OCI-LY3 (cell line): ENCODE measurements around the gene LIN28A.

Source experiments
- H2AFZ ChIP-seq: fragments of 200-600, 300-600 bp; shearing (Covaris generic); 2 replicates; pipeline ENCODE4 v1.6.0; 2014; ENCODE audit warnings: antibody characterized with exemption, low read depth, low read length
- H3K27ac ChIP-seq: fragments of 200-600, 300-600 bp; sonication (generic); 2 replicates; pipeline ENCODE4 v1.5.1; 2014; ENCODE audit warnings: mild to moderate bottlenecking, low read length, moderate library complexity, mixed read lengths
- H3K27me3 ChIP-seq: fragments of 200-600, 300-600 bp; sonication (generic); 2 replicates; pipeline ENCODE4 v1.6.1; 2014; ENCODE audit warnings: low read depth, low read length, mixed read lengths
- H3K36me3 ChIP-seq: fragments of 200-600, 300-600 bp; sonication (generic); replicated peaks from 2 replicates; pipeline ENCODE3; 2014; ENCODE audit warnings: low read depth, low read length, mixed read lengths
- H3K4me1 ChIP-seq: fragments of 300-600, 200-600 bp; sonication (generic); 2 replicates; pipeline ENCODE4 v1.6.1; 2014; ENCODE audit warnings: low read length, mixed read lengths
- H3K4me2 ChIP-seq: fragments of 200-600, 300-600 bp; sonication (generic); 2 replicates; pipeline ENCODE4 v1.6.1; 2014; ENCODE audit warnings: low read length, mixed read lengths
- H3K4me3 ChIP-seq: fragments of 300-600, 200-600 bp; sonication (generic); 2 replicates; pipeline ENCODE4 v1.5.1; 2014; ENCODE audit warnings: antibody characterized with exemption, mild to moderate bottlenecking, low read length, moderate library complexity
- H3K79me2 ChIP-seq: fragments of 300-600, 200-600 bp; shearing (Covaris generic); 2 replicates; pipeline ENCODE4 v1.6.1; 2014; ENCODE audit warnings: mild to moderate bottlenecking, low read length, mixed read lengths
- H3K9ac ChIP-seq: fragments of 300-600, 200-600 bp; shearing (Covaris generic); 2 replicates; pipeline ENCODE4 v1.6.0; 2014; ENCODE audit warnings: mild to moderate bottlenecking, low read length, moderate library complexity
- H3K9me3 ChIP-seq: fragments of 200-600, 300-600 bp; shearing (Covaris generic); 2 replicates; pipeline ENCODE4 v1.6.1; 2014; ENCODE audit warnings: low read length, mixed read lengths; ENCODE audit not compliant: insufficient read depth
- H4K20me1 ChIP-seq: fragments of 200-600, 300-600 bp; sonication (generic); 2 replicates; pipeline ENCODE4 v1.6.1; 2016; ENCODE audit warnings: low read length, mixed read lengths; ENCODE audit not compliant: insufficient read depth
- EZH2phosphoT487 ChIP-seq: fragments of 200-600 bp; shearing (Covaris generic); IDR thresholded peaks from 2 replicates; pipeline ENCODE4 v1.6.1; 2018; ENCODE audit warnings: antibody characterized with exemption, mixed run types, low read depth
- TF ChIP-seq, protein P1 (sequence below): fragments of 200-600, 300-600 bp; sonication (generic); IDR thresholded peaks from 2 replicates; pipeline ENCODE4 v1.5.1; 2014; ENCODE audit warnings: antibody characterized with exemption, low read length, low read depth

Gene LIN28A, protein sequence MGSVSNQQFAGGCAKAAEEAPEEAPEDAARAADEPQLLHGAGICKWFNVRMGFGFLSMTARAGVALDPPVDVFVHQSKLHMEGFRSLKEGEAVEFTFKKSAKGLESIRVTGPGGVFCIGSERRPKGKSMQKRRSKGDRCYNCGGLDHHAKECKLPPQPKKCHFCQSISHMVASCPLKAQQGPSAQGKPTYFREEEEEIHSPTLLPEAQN

DNA sequence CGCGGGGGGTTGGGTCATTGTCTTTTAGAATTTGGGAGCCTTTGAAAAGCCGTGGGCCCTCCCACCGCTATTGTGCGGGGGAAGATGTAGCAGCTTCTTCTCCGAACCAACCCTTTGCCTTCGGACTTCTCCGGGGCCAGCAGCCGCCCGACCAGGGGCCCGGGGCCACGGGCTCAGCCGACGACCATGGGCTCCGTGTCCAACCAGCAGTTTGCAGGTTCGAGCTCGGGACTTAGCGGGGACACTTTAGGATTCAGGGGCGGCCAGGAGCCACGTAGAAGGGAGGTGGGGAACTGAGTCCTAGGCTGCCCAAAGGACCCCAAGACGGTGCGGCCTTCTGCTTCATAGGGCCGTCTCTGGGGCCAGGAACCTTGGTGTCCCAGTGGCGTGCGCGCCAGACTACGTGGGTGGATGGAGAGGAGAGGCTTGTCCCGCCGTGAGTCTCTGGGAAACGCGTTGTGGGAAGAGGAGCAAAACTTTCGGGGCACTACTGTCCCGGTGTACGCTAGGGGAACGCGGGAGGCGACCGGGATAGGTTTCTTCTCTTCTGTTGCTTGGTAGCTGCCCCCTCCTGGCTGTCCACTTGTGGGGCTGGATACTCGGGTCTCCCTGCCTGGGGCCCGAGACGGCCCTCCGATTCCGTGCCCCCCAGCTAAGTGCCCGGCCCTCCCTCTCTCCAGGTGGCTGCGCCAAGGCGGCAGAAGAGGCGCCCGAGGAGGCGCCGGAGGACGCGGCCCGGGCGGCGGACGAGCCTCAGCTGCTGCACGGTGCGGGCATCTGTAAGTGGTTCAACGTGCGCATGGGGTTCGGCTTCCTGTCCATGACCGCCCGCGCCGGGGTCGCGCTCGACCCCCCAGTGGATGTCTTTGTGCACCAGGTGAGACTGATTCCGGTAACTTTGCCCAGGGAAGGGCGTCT lies at the start of gene LIN28A:
TSS of gene LIN28A (plus strand) at position 112 of the 918 bp plus-strand sequence. CDS start at position 187, 75 bp downstream.
- Histone ChIP-seq H3K4me2 (no peak within 1 kb of the TSS), H2AFZ (no peak within 1 kb of the TSS), H3K4me1 (no peaks in the 10 kb centered on the region), H3K9me3 (no peaks in the 10 kb centered on the region), H3K36me3 (no peaks in the 10 kb centered on the region), H3K79me2 (no peaks in the 10 kb centered on the region), H3K27me3 (peaks cover 11% of the 10 kb centered on the region; the same call in 1 of the 2 replicates), H3K27ac (no peak within 1 kb of the TSS), H3K9ac (no peak within 1 kb of the TSS), H3K4me3 (no peak within 1 kb of the TSS), H4K20me1 (no peaks in the 10 kb centered on the region)
- no peak for TF ChIP-seq EZH2phosphoT487
- TF ChIP-seq, protein P1, sequence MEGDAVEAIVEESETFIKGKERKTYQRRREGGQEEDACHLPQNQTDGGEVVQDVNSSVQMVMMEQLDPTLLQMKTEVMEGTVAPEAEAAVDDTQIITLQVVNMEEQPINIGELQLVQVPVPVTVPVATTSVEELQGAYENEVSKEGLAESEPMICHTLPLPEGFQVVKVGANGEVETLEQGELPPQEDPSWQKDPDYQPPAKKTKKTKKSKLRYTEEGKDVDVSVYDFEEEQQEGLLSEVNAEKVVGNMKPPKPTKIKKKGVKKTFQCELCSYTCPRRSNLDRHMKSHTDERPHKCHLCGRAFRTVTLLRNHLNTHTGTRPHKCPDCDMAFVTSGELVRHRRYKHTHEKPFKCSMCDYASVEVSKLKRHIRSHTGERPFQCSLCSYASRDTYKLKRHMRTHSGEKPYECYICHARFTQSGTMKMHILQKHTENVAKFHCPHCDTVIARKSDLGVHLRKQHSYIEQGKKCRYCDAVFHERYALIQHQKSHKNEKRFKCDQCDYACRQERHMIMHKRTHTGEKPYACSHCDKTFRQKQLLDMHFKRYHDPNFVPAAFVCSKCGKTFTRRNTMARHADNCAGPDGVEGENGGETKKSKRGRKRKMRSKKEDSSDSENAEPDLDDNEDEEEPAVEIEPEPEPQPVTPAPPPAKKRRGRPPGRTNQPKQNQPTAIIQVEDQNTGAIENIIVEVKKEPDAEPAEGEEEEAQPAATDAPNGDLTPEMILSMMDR = no peak

DNA sequence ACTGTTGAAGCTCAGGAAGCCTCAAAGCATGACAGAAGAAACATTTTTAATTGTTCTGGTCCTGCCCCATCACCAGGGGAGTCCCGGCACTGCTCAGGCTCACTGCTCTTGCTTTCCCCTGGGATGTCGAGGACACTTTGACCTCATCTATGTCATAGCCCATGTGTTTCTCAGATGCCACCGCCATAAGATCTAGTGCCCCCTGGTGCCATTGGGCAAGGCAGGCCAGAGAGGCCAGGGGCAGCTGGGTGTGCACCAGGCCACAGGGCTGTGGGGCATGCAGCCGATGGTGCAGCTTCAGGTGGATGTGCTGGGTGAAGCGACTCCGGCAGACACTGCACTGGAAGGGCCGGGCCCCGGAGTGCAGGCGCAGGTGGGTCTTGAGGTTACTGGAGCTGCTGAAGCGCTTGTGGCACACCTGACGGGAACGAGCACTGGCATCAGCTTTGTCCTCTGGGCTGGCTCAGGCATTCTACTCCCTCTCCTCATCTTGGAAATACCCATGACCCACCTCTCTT lies 49.0 kb upstream of the LIN28A start:
- H2AFZ ChIP-seq = no peak overlapping the region
- no peaks in the 10 kb centered on the region for H3K9me3 ChIP-seq
- H3K79me2 ChIP-seq = no peaks in the 10 kb centered on the region
- no peak for TF ChIP-seq EZH2phosphoT487
- TF ChIP-seq, protein P1 = no peak
- H3K27me3 ChIP-seq = no peaks in the 10 kb centered on the region
- no peak overlapping the region for H3K4me3 ChIP-seq
- no peak overlapping the region for H3K27ac ChIP-seq
- no peak overlapping the region for H3K4me2 ChIP-seq
- H3K9ac ChIP-seq = no peak overlapping the region
- H3K4me1 ChIP-seq = no peaks in the 10 kb centered on the region
- no peaks in the 10 kb centered on the region for H4K20me1 ChIP-seq
- H3K36me3 ChIP-seq = no peaks in the 10 kb centered on the region

DNA sequence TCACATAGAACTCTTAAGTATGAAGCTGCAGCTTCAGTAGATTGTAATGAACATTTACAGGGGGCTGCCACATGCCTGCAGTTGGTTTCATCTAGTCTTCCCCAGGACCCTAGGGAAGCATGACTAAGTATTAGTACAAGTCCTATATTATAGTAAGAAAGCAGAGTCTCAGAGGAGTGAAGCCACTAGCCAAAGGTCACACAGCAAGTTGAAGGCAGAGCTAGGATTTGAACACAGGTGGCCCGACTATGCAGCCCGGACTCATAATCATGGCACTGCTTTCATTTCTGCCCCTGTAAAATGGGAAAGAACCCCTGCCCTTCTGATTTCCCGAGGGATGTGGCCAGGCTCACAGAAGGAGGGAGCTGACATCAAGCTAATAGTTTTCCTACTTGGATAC lies 48.3 kb upstream of the LIN28A start:
- no peaks in the 10 kb centered on the region for H3K36me3 ChIP-seq
- TF ChIP-seq, protein P1 = no peak
- no peak for TF ChIP-seq EZH2phosphoT487
- no peak overlapping the region for H3K9ac ChIP-seq
- H3K79me2 ChIP-seq = no peaks in the 10 kb centered on the region
- H3K4me2 ChIP-seq = no peak overlapping the region
- H4K20me1 ChIP-seq = no peaks in the 10 kb centered on the region
- H3K4me3 ChIP-seq = no peak overlapping the region
- no peak overlapping the region for H3K27ac ChIP-seq
- H3K27me3 ChIP-seq = no peaks in the 10 kb centered on the region
- H3K4me1 ChIP-seq = no peaks in the 10 kb centered on the region
- no peak overlapping the region for H2AFZ ChIP-seq
- no peaks in the 10 kb centered on the region for H3K9me3 ChIP-seq
